BE2C (cell line): ENCODE results near the gene RASSF9. TPM values are rescaled to one million over a fixed set of nuclear protein-coding genes. Genes with fewer than 3 reads are reported as not detected.

Experiments
- DNase-seq: peaks from one replicate; pipeline ENCODE4 v3.0.0-alpha.2; 2020
- H3K27me3 ChIP-seq: fragments of 250-450 bp; sonication (Bioruptor Pico); 2 replicates; pipeline ENCODE4 v1.5.1; 2020; ENCODE audit warnings: mild to moderate bottlenecking
- H3K36me3 ChIP-seq: fragments of 250-450 bp; sonication (Bioruptor Pico); 2 replicates; pipeline ENCODE4 v1.5.1; 2020; ENCODE audit warnings: mild to moderate bottlenecking
- H3K4me1 ChIP-seq: fragments of 250-450 bp; sonication (Bioruptor Pico); 2 replicates; pipeline ENCODE4 v1.5.1; 2020
- H3K4me3 ChIP-seq: 2 replicates; pipeline ENCODE4 v1.5.1; 2011; ENCODE audit warnings: low read depth, low read length
- H3K9me3 ChIP-seq: fragments of 250-450 bp; sonication (Bioruptor Pico); 2 replicates; pipeline ENCODE4 v1.5.1; 2020
- polyA plus RNA-seq: library from polyadenylated mRNA; unstranded; fragments of >200 nt; gene quantifications from one replicate; pipeline ENCODE4 v1.2.1, GENCODE V29; 2012; ENCODE audit warnings: low read depth, missing spikeins; ENCODE audit not compliant: insufficient read length, insufficient read depth
- TF ChIP-seq, protein P1 (sequence below): IDR thresholded peaks from 2 replicates; pipeline ENCODE4 v1.5.1; 2012; ENCODE audit warnings: mild to moderate bottlenecking, low read depth, low read length

Gene RASSF9
- polyA plus RNA-seq, result not detected

DNA sequence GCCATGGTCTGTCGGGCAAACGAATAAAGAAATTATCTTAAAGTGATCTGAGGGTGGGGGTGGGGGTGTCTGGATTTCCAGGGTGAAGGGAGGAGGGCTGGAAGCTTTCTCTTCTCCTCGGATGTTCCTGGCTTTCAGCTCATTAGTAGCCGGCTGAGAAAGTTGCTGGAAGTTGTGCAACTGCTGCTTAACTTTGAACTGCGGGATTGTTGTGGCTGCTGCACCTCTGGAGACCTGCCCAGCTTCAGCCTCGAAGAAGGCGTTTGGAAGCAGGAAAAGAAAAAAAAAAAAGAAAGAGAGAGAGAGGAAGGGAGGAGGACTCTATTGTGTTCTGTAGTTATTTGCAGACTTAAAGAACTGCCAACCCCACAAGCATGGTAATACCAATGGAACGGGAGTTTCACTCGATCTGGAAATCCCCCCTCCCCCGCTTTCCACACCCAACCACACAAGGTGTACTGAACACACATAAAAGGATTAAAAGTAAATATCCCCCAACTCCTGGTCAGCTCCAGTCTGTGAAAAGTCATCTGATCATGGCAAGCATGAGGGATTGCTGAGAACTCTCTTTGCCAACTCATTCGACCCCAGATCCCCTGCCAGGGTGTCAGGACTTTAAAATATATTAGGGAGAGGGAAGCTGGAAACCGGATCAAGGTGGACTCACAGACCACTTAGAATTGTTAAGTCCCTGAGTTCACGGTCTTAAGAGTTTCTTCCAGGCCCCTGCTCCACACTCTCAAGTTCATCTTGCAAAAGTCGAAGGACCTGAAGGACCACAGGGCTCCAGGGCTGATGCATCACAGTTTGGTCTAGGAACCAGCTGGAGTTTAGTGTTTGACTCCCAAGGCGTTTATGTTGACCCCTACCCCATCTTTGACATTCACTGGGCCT is at the start of gene RASSF9:
RASSF9 (minus strand) TSS at position 213 of the 894 bp plus-strand sequence; CDS start at position 5, 208 bp downstream.
- Histone ChIP-seq H3K4me3 (no peak within 1 kb of the TSS), H3K36me3 (no peaks in the 10 kb centered on the region), H3K4me1 (no peaks in the 10 kb centered on the region), H3K27me3 (peaks cover 23% of the 10 kb centered on the region), H3K9me3 (no peaks in the 10 kb centered on the region)
- DNase-seq, result no peak
- TF ChIP-seq, protein P1, sequence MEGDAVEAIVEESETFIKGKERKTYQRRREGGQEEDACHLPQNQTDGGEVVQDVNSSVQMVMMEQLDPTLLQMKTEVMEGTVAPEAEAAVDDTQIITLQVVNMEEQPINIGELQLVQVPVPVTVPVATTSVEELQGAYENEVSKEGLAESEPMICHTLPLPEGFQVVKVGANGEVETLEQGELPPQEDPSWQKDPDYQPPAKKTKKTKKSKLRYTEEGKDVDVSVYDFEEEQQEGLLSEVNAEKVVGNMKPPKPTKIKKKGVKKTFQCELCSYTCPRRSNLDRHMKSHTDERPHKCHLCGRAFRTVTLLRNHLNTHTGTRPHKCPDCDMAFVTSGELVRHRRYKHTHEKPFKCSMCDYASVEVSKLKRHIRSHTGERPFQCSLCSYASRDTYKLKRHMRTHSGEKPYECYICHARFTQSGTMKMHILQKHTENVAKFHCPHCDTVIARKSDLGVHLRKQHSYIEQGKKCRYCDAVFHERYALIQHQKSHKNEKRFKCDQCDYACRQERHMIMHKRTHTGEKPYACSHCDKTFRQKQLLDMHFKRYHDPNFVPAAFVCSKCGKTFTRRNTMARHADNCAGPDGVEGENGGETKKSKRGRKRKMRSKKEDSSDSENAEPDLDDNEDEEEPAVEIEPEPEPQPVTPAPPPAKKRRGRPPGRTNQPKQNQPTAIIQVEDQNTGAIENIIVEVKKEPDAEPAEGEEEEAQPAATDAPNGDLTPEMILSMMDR, result no peak

DNA sequence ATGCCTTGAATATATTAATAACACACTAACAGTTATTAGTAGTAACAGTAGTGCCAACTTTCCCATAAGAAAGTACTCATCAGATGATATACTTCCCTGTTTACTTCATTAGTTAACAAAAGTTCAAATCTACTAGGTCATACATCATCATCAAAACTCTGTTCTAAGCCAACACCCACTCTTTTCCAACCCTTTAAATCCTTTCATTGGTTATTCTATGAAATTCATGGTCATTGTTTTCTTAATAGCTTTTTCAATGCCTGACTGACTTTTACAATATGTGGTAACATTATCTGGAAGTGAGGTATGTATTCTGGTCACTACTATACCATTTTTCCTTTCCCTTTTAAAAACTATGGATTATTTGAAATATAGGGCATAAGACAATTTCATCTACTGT is 47.6 kb upstream of the RASSF9 start:
- Histone ChIP-seq H3K4me1 (no peaks in the 10 kb centered on the region), H3K9me3 (no peaks in the 10 kb centered on the region), H3K27me3 (peaks cover 9% of the 10 kb centered on the region), H3K4me3 (no peak overlapping the region), H3K36me3 (no peaks in the 10 kb centered on the region)
- TF ChIP-seq, protein P1, result no peak
- DNase-seq, result no peak

DNA sequence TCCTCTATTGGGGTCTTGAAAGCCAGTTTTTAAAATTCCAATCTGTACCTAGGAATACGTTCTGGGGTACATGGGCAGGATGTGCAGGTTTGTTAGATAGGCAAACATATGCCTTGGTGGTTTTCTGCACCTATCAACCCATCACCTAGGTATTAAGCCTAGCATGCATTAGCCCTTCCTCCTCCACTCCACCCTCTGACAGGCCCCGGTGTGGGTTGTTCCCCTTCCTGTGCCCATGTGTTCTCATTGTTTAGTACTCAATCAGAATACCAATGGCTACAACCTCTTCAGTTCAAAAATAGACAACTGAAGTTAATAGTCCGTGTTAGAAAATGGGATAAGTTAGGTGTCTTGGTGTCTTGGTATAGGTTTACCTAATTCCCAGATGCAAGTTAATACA is 41.2 kb upstream of the RASSF9 start:
- H3K4me3 ChIP-seq, result no peak overlapping the region
- H3K36me3 ChIP-seq, result no peaks in the 10 kb centered on the region
- peaks cover 7% of the 10 kb centered on the region; the same call in 1 of the 2 replicates for H3K27me3 ChIP-seq
- H3K4me1 ChIP-seq, result no peaks in the 10 kb centered on the region
- no peak for DNase-seq
- TF ChIP-seq, protein P1, result no peak
- H3K9me3 ChIP-seq, result no peaks in the 10 kb centered on the region

DNA sequence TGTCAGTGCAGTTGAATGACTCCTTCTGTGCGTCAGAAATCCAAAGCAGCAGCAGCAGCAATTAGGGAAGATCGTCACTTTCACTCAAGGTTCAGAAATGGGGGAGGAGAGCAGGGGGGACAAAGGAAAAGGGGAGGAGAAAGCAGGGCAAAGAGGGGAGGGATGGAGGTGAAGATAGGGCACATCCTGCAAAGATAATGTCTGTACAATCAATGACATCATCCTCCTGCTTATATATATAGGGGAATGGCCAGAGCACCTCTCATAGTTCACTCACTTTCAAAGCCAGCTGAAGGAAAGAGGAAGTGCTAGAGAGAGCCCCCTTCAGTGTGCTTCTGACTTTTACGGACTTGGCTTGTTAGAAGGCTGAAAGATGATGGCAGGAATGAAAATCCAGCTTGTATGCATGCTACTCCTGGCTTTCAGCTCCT is 37.8 kb upstream of the RASSF9 start, which contains the start of gene NTS:
NTS (plus strand) TSS at position 265 of the 431 bp plus-strand sequence; CDS start at position 374, 109 bp downstream.
- no peak within 1 kb of the TSS for H3K4me3 ChIP-seq
- no peaks in the 10 kb centered on the region for H3K36me3 ChIP-seq
- TF ChIP-seq, protein P1, result 0 out of 2 replicates have a peak, but pooled peaks have one; percentile 8
- no peaks in the 10 kb centered on the region for H3K4me1 ChIP-seq
- H3K9me3 ChIP-seq, result no peaks in the 10 kb centered on the region
- no peak for DNase-seq
- H3K27me3 ChIP-seq, result peaks cover 18% of the 10 kb centered on the region

DNA sequence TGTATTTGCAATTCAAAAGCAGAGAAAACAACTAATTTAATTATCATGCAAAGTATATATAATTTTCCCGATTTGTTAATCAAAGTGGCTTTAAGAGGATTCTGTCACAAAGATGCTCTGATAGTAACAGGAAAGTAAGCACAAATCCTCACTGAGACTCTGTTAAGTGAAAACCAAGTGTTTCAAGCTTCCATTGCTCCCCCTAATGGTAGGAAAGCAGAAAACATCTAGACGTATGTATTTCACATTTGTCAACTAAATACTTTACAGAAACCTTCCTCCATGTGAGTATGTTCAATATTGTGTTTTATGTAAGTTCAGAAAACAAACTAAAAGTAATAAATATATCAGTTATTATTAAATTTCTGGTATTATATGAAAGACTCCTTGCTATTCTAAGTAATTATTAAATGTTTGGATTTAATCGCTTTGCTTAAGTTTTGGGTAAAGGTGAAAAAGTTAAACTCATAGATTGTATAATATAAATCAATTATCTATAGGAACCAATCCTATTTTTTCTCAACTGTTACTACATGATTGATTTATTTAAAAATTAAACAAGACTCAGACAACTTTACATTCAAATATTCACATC is 36.4 kb upstream of the RASSF9 start:
- DNase-seq, result no peak
- Histone ChIP-seq H3K36me3 (no peaks in the 10 kb centered on the region), H3K4me3 (no peak overlapping the region), H3K9me3 (no peaks in the 10 kb centered on the region), H3K27me3 (peaks cover 18% of the 10 kb centered on the region), H3K4me1 (no peaks in the 10 kb centered on the region)
- TF ChIP-seq, protein P1, result peak; percentile 80
